Stimulated activated memory B cell treated with anti-CD40 and anti-IgM and Interleukin-4, amounts not matched to agents 10 μg/mL and 1 μg/mL and 100 μg/mL, for 72 hours (primary cell): Measurements from ENCODE around the gene MLYCD.
A peak's percentile ranks its signal among the peaks of the same experiment; 100 is the strongest.

Experiments
- ATAC-seq: fragments of 150-1000 bp; cut with Tn5 transposase; 2 replicates; pipeline ENCODE4 v1.10.0; 2021
- H3K27ac Mint-ChIP-seq: one replicate; pipeline ENCODE4 v1.8.0; 2022; ENCODE audit warnings: mild to moderate bottlenecking, mixed read lengths
- H3K27me3 Mint-ChIP-seq: one replicate; pipeline ENCODE4 v1.8.0; 2022; ENCODE audit warnings: mixed read lengths
- H3K36me3 Mint-ChIP-seq: one replicate; pipeline ENCODE4 v1.8.0; 2022; ENCODE audit warnings: mixed read lengths
- H3K4me1 Mint-ChIP-seq: one replicate; pipeline ENCODE4 v1.8.0; 2022; ENCODE audit warnings: mixed read lengths
- H3K4me3 Mint-ChIP-seq: one replicate; pipeline ENCODE4 v1.8.0; 2022; ENCODE audit warnings: mild to moderate bottlenecking, moderate library complexity, mixed read lengths
- H3K9me3 Mint-ChIP-seq: one replicate; pipeline ENCODE4 v1.8.0; 2022; ENCODE audit warnings: mixed read lengths

The MLYCD gene

DNA sequence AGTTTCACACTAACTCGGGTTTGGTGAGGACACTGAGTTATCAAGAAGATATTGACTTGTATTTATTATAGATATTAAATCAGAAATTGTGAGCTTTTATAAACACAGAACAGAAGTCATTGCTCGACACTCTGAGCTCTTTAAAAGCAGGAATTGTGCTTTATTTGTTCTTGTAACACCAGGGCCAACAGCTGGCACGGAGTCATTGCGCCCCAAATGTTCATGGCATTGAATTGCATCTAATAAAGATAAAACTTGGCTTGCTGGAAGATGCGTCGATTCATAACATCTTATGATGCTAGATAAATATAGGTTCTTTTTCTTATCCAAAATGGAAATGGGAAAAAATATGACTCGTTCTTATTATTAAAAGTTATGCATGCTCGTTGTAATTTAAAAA, 11.8 kb upstream of the MLYCD start:
- no peak overlapping the region for H3K27ac Mint-ChIP-seq
- peaks cover 8% of the 10 kb centered on the region for H3K9me3 Mint-ChIP-seq
- H3K4me3 Mint-ChIP-seq, result no peak overlapping the region
- H3K27me3 Mint-ChIP-seq, result no peaks in the 10 kb centered on the region
- H3K36me3 Mint-ChIP-seq, result no peaks in the 10 kb centered on the region
- ATAC-seq, result no peak
- H3K4me1 Mint-ChIP-seq, result no peaks in the 10 kb centered on the region

DNA sequence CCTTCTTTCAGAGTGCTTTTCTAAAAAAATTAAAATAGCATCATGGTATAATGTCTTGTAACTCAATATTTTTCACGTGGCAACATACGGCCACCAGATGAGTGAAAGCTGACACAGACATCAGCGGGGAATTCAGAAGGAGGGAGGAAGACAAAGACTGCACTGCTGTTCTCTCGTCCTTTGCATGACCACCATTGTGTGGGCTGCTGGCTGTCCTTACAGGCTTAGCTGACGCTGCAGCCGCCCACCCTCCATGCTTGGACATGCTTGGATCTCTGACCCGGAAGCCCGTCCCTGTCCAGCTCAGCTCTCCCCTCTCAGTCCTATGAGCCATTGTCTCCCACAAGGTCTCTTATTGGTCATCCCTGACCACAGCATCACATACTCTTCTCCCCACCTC, 11.4 kb upstream of the MLYCD start:
- no peaks in the 10 kb centered on the region for H3K27me3 Mint-ChIP-seq

DNA sequence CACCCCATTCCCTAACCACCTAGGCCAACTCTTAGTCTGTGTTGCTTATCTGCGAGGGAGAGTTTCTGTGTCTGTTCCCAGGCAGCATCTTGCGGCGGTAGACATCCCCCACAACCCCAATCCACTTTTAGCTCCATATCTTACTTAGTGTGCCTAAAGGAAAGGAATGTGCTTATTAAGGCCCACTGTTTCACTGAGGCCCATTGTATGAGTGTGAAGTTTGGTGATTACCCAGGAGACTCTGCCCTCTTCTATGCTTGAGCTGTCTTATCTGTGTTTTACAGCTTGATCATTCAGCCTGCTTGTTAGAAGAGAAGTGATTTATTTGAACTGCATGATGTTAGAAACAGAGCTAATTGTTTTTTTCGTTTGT, 10.3 kb upstream of the MLYCD start:
- Mint-ChIP-seq H3K27me3 (no peaks in the 10 kb centered on the region), H3K36me3 (no peaks in the 10 kb centered on the region), H3K4me3 (no peak overlapping the region), H3K27ac (no peak overlapping the region), H3K9me3 (peaks cover 8% of the 10 kb centered on the region), H3K4me1 (no peaks in the 10 kb centered on the region)
- no peak for ATAC-seq

More for the DNA sequence above, 11.4 kb upstream of the MLYCD start:
- Mint-ChIP-seq H3K4me3 (no peak overlapping the region), H3K36me3 (no peaks in the 10 kb centered on the region), H3K4me1 (no peaks in the 10 kb centered on the region), H3K27ac (no peak overlapping the region), H3K9me3 (peaks cover 8% of the 10 kb centered on the region)
- no peak for ATAC-seq

DNA sequence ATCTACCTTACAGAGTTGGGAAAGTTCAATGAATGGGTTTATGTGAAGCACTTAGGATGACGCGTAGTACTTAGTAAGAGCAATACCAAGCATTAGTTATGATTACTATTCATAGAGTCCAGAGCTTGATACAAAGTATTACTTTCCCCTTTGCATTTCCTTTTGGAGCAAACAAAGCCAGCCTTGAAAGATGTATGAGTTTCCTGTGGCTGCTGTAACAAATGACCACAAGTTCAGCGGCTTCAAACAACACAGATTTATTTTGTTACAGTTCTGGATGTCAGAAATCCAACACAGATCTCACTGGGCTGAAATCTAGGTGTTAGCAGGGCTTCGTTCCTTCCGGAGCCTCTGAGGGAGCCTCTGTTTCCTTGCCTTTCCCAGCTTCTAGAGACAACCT, 8.6 kb upstream of the MLYCD start:
- H3K36me3 Mint-ChIP-seq, result no peaks in the 10 kb centered on the region
- H3K27ac Mint-ChIP-seq, result no peak overlapping the region
- no peaks in the 10 kb centered on the region for H3K4me1 Mint-ChIP-seq
- no peak overlapping the region for H3K4me3 Mint-ChIP-seq
- H3K27me3 Mint-ChIP-seq, result no peaks in the 10 kb centered on the region
- peaks cover 8% of the 10 kb centered on the region for H3K9me3 Mint-ChIP-seq
- ATAC-seq, result no peak

DNA sequence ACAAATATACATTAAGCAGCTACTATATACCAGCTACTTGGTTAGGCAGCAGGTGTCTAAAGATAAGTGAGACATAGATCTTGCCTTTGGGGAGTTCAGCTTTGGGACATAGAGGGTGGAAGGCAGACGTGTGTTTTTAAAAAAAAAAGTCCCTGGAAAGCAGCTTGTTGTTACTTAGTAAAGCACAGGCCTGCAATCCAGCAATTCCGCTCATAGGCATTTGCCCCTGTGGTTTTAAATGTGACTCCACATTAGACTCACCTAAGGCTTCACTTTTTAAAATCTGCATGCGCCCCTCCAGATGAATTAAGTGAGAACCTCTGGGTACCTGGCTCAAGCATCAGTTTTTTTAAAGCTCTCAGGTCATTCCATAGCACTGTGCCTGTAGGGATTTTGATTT, 7.2 kb upstream of the MLYCD start:
- Mint-ChIP-seq H3K27ac (no peak overlapping the region), H3K9me3 (peaks cover 8% of the 10 kb centered on the region), H3K27me3 (peaks cover 12% of the 10 kb centered on the region), H3K36me3 (no peaks in the 10 kb centered on the region), H3K4me1 (no peaks in the 10 kb centered on the region), H3K4me3 (no peak overlapping the region)
- ATAC-seq, result no peak

DNA sequence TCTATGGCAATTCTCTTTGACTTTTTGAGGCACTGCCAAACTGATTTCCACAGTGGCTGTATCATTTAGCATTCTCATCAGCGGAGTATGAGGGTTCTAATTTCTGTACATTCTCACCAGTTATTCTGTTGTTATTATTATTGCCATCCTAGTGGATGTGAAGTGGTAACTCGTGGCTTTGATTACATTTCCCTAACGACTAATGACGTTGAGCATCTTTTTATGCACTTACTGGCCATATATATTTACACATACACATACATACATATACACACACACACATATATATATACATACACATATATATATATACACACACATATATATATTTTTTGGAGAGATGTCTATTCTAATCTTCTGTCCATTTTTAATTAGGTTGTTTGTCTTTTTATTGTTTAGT, 3.7 kb upstream of the MLYCD start:
- ATAC-seq, result no peak
- H3K4me3 Mint-ChIP-seq, result no peak overlapping the region
- no peak overlapping the region for H3K27ac Mint-ChIP-seq
- peaks cover 8% of the 10 kb centered on the region for H3K9me3 Mint-ChIP-seq
- peaks cover 21% of the 10 kb centered on the region for H3K27me3 Mint-ChIP-seq
- H3K36me3 Mint-ChIP-seq, result no peaks in the 10 kb centered on the region
- peaks cover 20% of the 10 kb centered on the region for H3K4me1 Mint-ChIP-seq

DNA sequence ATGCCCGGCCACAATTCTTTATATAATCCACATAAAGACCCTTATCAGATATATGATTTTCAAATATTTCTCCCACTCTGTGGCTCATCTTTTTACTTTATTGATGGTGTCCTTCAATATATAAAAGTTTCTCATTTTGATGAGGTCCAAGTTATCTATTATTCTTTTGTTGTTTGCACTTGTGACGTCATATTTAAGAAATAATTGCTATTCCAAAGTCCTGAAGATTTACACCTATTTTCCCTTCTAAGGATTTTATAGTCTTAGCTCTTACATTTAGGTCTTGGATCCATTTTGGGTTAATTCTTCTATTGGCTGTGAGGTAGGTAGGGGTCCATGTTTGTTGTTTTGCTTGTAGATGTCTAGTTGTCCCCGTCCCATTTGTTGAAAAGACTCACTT, 3.0 kb upstream of the MLYCD start:
- H3K4me3 Mint-ChIP-seq, result no peak overlapping the region
- peaks cover 3% of the 10 kb centered on the region for H3K9me3 Mint-ChIP-seq
- no peak for ATAC-seq
- no peak overlapping the region for H3K27ac Mint-ChIP-seq
- H3K4me1 Mint-ChIP-seq, result peaks cover 26% of the 10 kb centered on the region
- H3K27me3 Mint-ChIP-seq, result peaks cover 21% of the 10 kb centered on the region
- H3K36me3 Mint-ChIP-seq, result no peaks in the 10 kb centered on the region

DNA sequence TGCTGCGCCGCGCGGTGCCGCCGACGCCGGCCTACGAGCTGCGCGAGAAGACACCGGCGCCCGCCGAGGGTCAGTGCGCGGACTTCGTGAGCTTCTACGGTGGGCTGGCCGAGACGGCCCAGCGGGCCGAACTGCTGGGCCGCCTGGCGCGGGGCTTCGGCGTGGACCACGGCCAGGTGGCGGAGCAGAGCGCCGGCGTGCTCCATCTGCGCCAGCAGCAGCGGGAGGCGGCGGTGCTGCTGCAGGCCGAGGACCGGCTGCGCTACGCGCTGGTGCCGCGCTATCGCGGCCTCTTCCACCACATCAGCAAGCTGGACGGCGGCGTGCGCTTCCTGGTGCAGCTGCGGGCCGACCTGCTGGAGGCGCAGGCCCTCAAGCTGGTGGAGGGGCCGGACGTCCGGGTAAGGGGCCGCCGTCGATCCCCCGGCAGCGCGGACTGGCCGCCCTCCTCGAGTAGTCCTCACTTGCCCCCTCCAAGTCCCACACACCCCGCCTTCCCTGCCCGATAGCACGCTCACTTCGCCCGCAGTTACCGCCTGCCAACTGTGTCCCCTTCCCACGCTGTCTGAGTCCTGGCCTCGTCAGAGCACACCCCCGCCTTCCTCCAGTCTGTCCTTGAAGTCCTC, 470 bp downstream of the MLYCD start:
- ATAC-seq, result peak; percentile 67
- peaks cover 48% of the 10 kb centered on the region for H3K4me1 Mint-ChIP-seq
- peak overlapping the region; percentile 76 for H3K27ac Mint-ChIP-seq

DNA sequence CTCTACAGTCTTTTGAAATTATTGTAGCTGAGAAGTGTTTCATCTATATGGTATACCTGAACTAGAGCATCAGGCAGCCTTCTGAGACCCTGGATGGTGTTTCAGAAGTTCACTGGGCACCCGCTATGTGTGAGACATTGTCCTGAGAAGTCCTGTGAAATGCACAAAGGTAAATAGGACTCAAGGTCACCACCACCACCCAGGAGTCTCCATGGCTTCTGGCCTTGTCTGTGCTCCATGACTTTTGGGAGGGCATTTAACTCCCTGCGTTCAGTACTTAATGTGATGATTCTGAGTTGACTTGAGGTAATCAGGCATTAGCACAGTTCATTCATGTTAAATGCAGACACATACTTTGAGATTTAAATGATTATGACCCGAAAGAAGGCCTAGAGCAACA, 1.1 kb downstream of the MLYCD start:
- no peak for ATAC-seq
- Mint-ChIP-seq H3K36me3 (peaks cover 5% of the 10 kb centered on the region), H3K27me3 (peaks cover 21% of the 10 kb centered on the region), H3K4me3 (peak overlapping the region; percentile 93), H3K27ac (peak overlapping the region; percentile 76), H3K9me3 (no peaks in the 10 kb centered on the region), H3K4me1 (peaks cover 48% of the 10 kb centered on the region)

More for the DNA sequence above, 470 bp downstream of the MLYCD start:
- Mint-ChIP-seq H3K9me3 (no peaks in the 10 kb centered on the region), H3K4me3 (peak overlapping the region; percentile 93), H3K36me3 (peaks cover 5% of the 10 kb centered on the region), H3K27me3 (peaks cover 21% of the 10 kb centered on the region)

DNA sequence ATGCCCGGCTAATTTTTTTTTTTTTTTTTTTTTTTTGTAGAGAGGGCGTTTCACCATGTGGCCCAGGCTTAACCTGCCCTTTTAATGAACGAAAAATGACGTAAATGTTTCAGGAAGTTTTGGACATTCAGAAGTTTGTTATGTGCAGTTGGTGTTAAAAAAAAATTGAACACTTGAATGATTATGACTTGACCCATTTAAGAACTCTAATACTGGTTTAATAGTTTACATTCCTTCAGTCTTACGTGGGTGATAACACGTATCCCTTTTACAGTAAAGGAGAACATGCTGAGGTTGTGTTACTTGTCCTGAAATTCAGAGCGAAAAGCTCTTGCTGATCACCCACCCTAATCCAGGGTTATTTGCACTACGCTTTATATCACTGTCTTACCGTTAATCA, 1.7 kb downstream of the MLYCD start:
- no peak overlapping the region for H3K27ac Mint-ChIP-seq
- H3K36me3 Mint-ChIP-seq, result peaks cover 9% of the 10 kb centered on the region
- peaks cover 50% of the 10 kb centered on the region for H3K4me1 Mint-ChIP-seq

DNA sequence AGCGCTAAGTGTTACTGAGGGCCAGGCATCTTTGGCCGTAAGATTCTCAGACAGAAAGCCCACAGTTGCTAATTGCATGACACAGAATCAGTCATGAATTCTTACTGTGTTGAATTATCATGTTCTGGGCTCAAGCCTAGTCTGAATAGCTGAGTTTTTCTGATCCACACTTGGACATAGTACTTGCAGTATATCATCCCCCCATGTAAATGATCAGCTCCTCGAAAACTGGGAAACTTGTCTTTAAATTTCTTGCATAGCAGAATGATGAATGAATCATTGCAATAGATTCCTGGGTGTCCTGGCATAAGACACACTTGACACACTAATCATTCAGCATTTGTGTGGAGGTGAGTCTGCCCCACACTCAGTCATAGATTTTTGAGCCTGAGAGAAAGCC, 2.2 kb downstream of the MLYCD start:
- no peak for ATAC-seq
- peaks cover 13% of the 10 kb centered on the region for H3K27me3 Mint-ChIP-seq
- H3K36me3 Mint-ChIP-seq, result peaks cover 14% of the 10 kb centered on the region
- H3K9me3 Mint-ChIP-seq, result no peaks in the 10 kb centered on the region
- no peak overlapping the region for H3K4me3 Mint-ChIP-seq
- H3K4me1 Mint-ChIP-seq, result peaks cover 53% of the 10 kb centered on the region
- H3K27ac Mint-ChIP-seq, result no peak overlapping the region

More for the DNA sequence above, 1.7 kb downstream of the MLYCD start:
- Mint-ChIP-seq H3K27me3 (peaks cover 19% of the 10 kb centered on the region), H3K4me3 (peak overlapping the region; percentile 48), H3K9me3 (no peaks in the 10 kb centered on the region)
- no peak for ATAC-seq

DNA sequence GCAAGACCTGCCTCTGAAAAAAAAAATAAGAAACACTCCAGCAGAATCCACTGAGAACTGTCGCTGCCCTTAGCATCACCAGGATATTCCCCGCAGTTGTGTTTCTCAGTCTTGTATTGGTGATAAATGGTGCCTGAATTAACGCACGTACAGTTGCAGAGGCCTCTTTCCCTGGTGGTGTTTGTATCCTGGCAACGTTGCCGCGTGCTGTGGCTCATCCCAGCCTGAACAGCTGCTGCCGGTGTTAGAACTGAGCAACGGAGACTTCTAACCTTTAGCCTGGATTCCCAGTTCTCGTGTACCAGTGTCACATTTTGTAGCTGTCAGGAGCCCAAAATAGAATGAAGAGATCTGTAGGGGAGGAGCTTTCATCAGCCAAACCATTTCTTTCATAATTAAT, 4.8 kb downstream of the MLYCD start:
- no peak overlapping the region for H3K27ac Mint-ChIP-seq
- ATAC-seq, result no peak
- peaks cover 32% of the 10 kb centered on the region for H3K36me3 Mint-ChIP-seq
- H3K4me3 Mint-ChIP-seq, result no peak overlapping the region
- peaks cover 41% of the 10 kb centered on the region for H3K4me1 Mint-ChIP-seq
- H3K9me3 Mint-ChIP-seq, result no peaks in the 10 kb centered on the region
- H3K27me3 Mint-ChIP-seq, result no peaks in the 10 kb centered on the region

DNA sequence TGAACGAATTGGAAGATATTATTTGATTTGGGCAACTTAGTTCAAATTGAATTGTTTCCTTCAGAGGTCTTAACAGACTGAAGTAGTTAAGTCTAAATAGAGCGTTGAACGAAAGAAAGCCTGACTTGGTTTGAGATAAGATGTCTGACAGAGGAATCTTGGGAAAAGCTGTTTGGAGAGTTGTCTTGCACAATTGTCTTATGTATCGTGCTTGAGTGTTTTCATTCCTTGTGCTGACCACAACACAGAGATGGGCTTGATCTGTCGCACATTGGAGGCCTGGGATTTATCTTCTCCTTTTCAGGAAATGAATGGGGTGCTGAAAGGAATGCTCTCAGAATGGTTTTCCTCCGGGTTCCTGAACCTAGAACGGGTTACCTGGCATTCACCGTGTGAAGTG, 7.8 kb downstream of the MLYCD start:
- Mint-ChIP-seq H3K9me3 (no peaks in the 10 kb centered on the region), H3K4me3 (no peak overlapping the region), H3K27ac (no peak overlapping the region), H3K36me3 (peaks cover 48% of the 10 kb centered on the region), H3K27me3 (no peaks in the 10 kb centered on the region), H3K4me1 (peaks cover 19% of the 10 kb centered on the region)
- no peak for ATAC-seq

DNA sequence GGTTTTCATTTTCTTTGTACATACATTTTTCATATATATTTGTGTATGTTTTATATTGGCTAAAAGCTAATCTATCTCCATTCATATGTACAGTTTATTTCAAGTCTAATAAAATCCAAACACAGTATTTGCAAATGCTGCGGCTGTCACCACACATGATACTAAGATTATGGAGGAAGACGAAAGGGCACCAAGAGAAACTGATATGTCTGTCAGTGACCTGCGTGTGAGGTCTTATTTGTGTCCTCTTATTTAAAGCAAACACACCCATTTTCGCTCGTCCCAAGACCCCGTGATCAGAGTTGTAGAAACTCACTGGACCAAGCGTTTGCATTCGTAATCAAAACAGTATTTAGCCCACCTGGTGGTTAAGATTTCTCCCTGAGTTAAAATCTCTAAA, 8.2 kb downstream of the MLYCD start:
- H3K27me3 Mint-ChIP-seq, result no peaks in the 10 kb centered on the region
- no peak for ATAC-seq
- no peaks in the 10 kb centered on the region for H3K9me3 Mint-ChIP-seq
- peaks cover 15% of the 10 kb centered on the region for H3K4me1 Mint-ChIP-seq
- H3K27ac Mint-ChIP-seq, result no peak overlapping the region
- peaks cover 52% of the 10 kb centered on the region for H3K36me3 Mint-ChIP-seq
- no peak overlapping the region for H3K4me3 Mint-ChIP-seq

DNA sequence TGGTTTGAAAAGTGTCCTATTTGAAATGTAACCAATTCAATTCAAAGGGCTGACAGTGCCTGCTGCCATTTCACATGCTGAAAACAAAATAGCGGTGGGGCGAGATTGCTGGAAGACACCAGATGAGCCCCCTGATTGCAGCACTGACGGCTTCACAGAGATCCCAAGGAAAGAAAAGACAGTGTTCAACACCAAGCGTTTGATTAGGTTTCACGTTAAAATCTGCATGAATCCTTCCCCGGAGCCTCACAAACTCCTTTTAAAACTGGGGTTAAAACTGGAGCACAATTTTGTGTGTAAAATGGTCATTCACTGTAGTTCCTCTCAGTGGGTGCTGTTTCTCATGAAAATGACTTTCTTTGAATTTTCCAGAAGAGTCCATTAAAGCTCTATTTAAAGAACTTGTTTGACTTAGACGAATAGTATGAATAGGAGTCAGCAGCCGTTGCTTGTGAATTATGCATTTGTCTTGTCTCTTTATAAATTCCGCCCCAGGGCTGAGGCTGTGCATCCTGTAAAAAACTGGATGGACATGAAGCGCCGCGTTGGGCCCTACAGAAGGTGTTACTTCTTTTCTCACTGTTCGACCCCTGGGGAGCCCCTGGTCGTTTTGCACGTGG, 8.8 kb downstream of the MLYCD start:
- H3K27ac Mint-ChIP-seq, result no peak overlapping the region
- H3K4me1 Mint-ChIP-seq, result peaks cover 10% of the 10 kb centered on the region
- no peak for ATAC-seq
- H3K36me3 Mint-ChIP-seq, result peaks cover 55% of the 10 kb centered on the region
- no peaks in the 10 kb centered on the region for H3K27me3 Mint-ChIP-seq
- H3K4me3 Mint-ChIP-seq, result no peak overlapping the region
- no peaks in the 10 kb centered on the region for H3K9me3 Mint-ChIP-seq

DNA sequence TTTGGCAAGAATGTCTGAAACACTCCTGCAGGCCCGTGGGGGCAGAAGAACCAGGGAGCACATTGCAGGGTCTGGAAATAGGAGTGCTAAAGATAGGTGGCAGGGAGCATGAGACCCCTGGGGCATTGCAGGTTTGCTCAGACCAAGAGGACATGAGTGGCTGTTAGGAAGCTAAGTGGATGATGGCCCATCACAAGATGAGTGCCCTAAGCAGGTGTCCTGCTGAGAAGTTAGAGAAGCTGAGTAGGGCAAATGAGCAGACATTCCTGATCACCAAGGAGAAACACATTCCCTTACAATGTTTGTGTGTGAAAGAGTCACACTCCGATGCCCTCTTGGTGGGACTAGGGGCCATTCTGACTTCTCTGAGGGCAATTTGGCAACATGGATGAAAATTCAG, 9.9 kb downstream of the MLYCD start:
- Mint-ChIP-seq H3K4me1 (peaks cover 4% of the 10 kb centered on the region), H3K27ac (no peak overlapping the region)

More for the DNA sequence above, 9.9 kb downstream of the MLYCD start:
- no peak for ATAC-seq
- Mint-ChIP-seq H3K36me3 (peaks cover 60% of the 10 kb centered on the region), H3K4me3 (no peak overlapping the region), H3K27me3 (no peaks in the 10 kb centered on the region), H3K9me3 (no peaks in the 10 kb centered on the region)
